Osteoblast (primary cell): ENCODE measurements around the gene ATP6V1F. TPM values are rescaled to one million over a fixed set of nuclear protein-coding genes. Genes with fewer than 3 reads are reported as not detected.
A peak's percentile ranks its signal among the peaks of the same experiment; 100 is the strongest.

Source experiments
- DNase-seq: peaks from one replicate; pipeline ENCODE4 v3.0.0; 2011; ENCODE audit warnings: low spot score, mixed read lengths; ENCODE audit not compliant: insufficient read length; ENCODE audit errors: missing footprints
- H2AFZ ChIP-seq: 2 replicates; pipeline ENCODE4 v1.6.0; 2011; ENCODE audit warnings: mild to moderate bottlenecking, low read length
- H3K27ac ChIP-seq: 2 replicates; pipeline ENCODE4 v1.5.1; 2011; ENCODE audit warnings: mild to moderate bottlenecking, low read depth, low read length, moderate library complexity
- H3K27me3 ChIP-seq: 2 replicates; pipeline ENCODE4 v1.6.0; 2012; ENCODE audit warnings: mild to moderate bottlenecking, control low read depth, inconsistent platforms, low read length, moderate library complexity; ENCODE audit not compliant: insufficient read depth
- H3K36me3 ChIP-seq: 2 replicates; pipeline ENCODE4 v1.5.1; 2011; ENCODE audit warnings: mild to moderate bottlenecking, low read length, control low read depth, moderate library complexity; ENCODE audit not compliant: insufficient read depth
- H3K4me1 ChIP-seq: 2 replicates; pipeline ENCODE4 v1.5.1; 2011; ENCODE audit warnings: mild to moderate bottlenecking, low read length, control low read depth, moderate library complexity; ENCODE audit not compliant: insufficient read depth
- H3K4me2 ChIP-seq: 2 replicates; pipeline ENCODE4 v1.6.0; 2011; ENCODE audit warnings: mild to moderate bottlenecking, low read length; ENCODE audit not compliant: insufficient read depth
- H3K4me3 ChIP-seq: fragments of 200-600 bp; sonication (generic); 3 replicates; pipeline ENCODE4 v1.5.1; 2012; ENCODE audit warnings: mild to moderate bottlenecking, low read length, inconsistent platforms; ENCODE audit not compliant: insufficient read depth
- H3K79me2 ChIP-seq: 2 replicates; pipeline ENCODE4 v1.6.0; 2012; ENCODE audit warnings: mild to moderate bottlenecking, low read length, control low read depth, inconsistent platforms; ENCODE audit not compliant: insufficient read depth
- H3K9me3 ChIP-seq: 2 replicates; pipeline ENCODE4 v1.5.1; 2011; ENCODE audit warnings: low read depth, low read length, control low read depth
- H4K20me1 ChIP-seq: 2 replicates; pipeline ENCODE4 v1.6.0; 2012; ENCODE audit warnings: mild to moderate bottlenecking, low read length, control low read depth; ENCODE audit not compliant: insufficient read depth
- CTCF ChIP-seq: IDR thresholded peaks from 2 replicates; pipeline ENCODE4 v1.5.1; 2011; ENCODE audit warnings: mild to moderate bottlenecking, low read depth, low read length, moderate library complexity; ENCODE audit errors: extremely low read depth
- total RNA-seq: library from RNA; depleted of rRNA; stranded (reverse); fragments of >200 nt; gene quantifications from 2 replicates; pipeline ENCODE4 v1.2.3, GENCODE V29; 2012

The ATP6V1F gene
- total RNA-seq, 1 donor = 91.9 TPM

- Histone ChIP-seq H3K79me2 (no peaks in the 10 kb centered on the region), H3K4me1 (no peaks in the 10 kb centered on the region), H3K27ac (no peak overlapping the region), H3K36me3 (no peaks in the 10 kb centered on the region), H3K27me3 (peaks cover 17% of the 10 kb centered on the region), H3K4me3 (no peak overlapping the region), H4K20me1 (no peaks in the 10 kb centered on the region), H3K9me3 (no peaks in the 10 kb centered on the region), H2AFZ (no peak overlapping the region), H3K4me2 (no peak overlapping the region)
- no peak for TF ChIP-seq CTCF
- peak; percentile 27 for DNase-seq
Observed at GRCh38 chr7:128887169-128888038, 24.7 kb downstream of the ATP6V1F start.

GRCh38 chr7:128888039-128888755 is 25.5 kb downstream of the ATP6V1F start:
- H3K4me3 ChIP-seq = no peak overlapping the region
- no peak overlapping the region for H3K27ac ChIP-seq
- no peaks in the 10 kb centered on the region for H3K4me1 ChIP-seq
- no peak overlapping the region for H2AFZ ChIP-seq
- H3K4me2 ChIP-seq = no peak overlapping the region
- H4K20me1 ChIP-seq = no peaks in the 10 kb centered on the region
- no peak for DNase-seq
- H3K36me3 ChIP-seq = no peaks in the 10 kb centered on the region
- TF ChIP-seq CTCF = no peak
- peaks cover 17% of the 10 kb centered on the region for H3K27me3 ChIP-seq
- H3K9me3 ChIP-seq = no peaks in the 10 kb centered on the region
- H3K79me2 ChIP-seq = no peaks in the 10 kb centered on the region

GRCh38 chr7:128888756-128889095 is 26.1 kb downstream of the ATP6V1F start:
- peaks cover 17% of the 10 kb centered on the region for H3K27me3 ChIP-seq
- H3K36me3 ChIP-seq = no peaks in the 10 kb centered on the region
- no peak for TF ChIP-seq CTCF

GRCh38 chr7:128889121-128889520 is 26.5 kb downstream of the ATP6V1F start:
- peak; percentile 66 for DNase-seq
- Histone ChIP-seq H3K79me2 (no peaks in the 10 kb centered on the region), H3K4me3 (no peak overlapping the region), H4K20me1 (no peaks in the 10 kb centered on the region), H3K4me2 (no peak overlapping the region), H3K27ac (no peak overlapping the region), H3K4me1 (no peaks in the 10 kb centered on the region), H2AFZ (no peak overlapping the region), H3K36me3 (no peaks in the 10 kb centered on the region), H3K27me3 (peaks cover 17% of the 10 kb centered on the region), H3K9me3 (no peaks in the 10 kb centered on the region)
- no peak for TF ChIP-seq CTCF

More at GRCh38 chr7:128888756-128889095, 26.1 kb downstream of the ATP6V1F start:
- Histone ChIP-seq H3K4me1 (no peaks in the 10 kb centered on the region), H3K9me3 (no peaks in the 10 kb centered on the region), H3K27ac (no peak overlapping the region), H4K20me1 (no peaks in the 10 kb centered on the region), H2AFZ (no peak overlapping the region), H3K79me2 (no peaks in the 10 kb centered on the region), H3K4me2 (no peak overlapping the region), H3K4me3 (no peak overlapping the region)
- peak; percentile 34 for DNase-seq
